ENCODE measurements around the gene LYPD6. TPM values are rescaled to one million over a fixed set of nuclear protein-coding genes. Genes with fewer than 3 reads are reported as not detected.

LYPD6 gene
- total and polyA plus RNA-seq, 9 of the 15 experiments (the other 6 are each of a cell fraction or from before 2014, with no cell fraction given), result not detected

DNA sequence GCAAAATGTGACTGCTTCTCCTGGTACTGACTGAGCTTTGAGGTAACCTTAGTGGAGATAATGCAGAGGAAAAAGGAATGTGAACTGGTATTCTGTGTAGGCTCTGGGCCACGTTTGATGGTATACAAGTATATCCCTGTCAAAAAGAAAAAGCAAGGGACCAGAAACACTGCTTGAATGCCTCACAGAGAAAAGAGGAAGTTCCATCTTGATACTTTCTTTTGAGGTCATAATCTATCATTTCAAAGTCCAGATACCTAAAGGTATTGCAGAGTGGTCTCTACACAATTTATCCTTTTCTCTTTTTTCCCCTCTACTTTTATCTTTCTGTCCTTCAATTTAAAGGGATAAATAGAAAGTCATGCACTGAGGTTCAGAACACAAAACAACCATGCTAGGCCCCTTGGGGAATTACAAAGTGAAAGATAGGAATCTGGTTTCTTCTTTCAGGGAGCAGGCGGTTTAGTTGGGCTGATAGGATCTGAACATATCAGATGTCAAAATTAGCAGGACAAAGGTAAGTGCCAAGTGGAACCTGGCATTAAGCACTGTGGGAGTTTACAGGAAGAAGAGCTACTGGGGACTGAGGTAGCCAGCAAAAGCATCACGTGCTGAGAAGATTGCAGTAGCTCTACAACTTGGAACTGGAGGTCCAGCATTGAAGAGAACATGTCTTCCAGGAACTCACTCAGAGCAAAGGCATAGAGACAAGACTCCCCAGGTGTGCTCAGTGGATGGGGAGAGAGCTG lies 121.2 kb downstream of the LYPD6 start:
- DNase-seq (ENCODE audit: extremely low read depth in 1 of 4, low spot score in 3 of 4) (no peak), ATAC-seq (no peak), FAIRE-seq (no peak)
- Histone ChIP-seq H3K79me2 (ENCODE audit: control insufficient read depth, insufficient read depth, low read length) (no peaks in the 10 kb centered on the region), H2AFZ (ENCODE audit: low read depth, low read length) (no peak overlapping the region), H3K4me3 (no peak overlapping the region), H3K9me3 (replicated peaks; ENCODE audit: control insufficient read depth, insufficient read depth, low read depth, low read length) (no peaks in the 10 kb centered on the region), H3K9me1 (ENCODE audit: control insufficient read depth, insufficient read depth, low read length) (no peaks in the 10 kb centered on the region), H3K36me3 (ENCODE audit: control insufficient read depth, insufficient read depth, low read length) (no peaks in the 10 kb centered on the region), H4K20me1 (replicated peaks; ENCODE audit: control insufficient read depth, insufficient read depth, low read length) (no peaks in the 10 kb centered on the region), H3K27ac (ENCODE audit: extremely low read depth, low read depth, low read length) (no peak overlapping the region), H3K4me1 (replicated peaks in 1 of 2; ENCODE audit: control insufficient read depth in 2 of 2, insufficient read depth in 2 of 2, low read length in 2 of 2) (no peaks in the 10 kb centered on the region), H3K4me2 (ENCODE audit: insufficient read depth, low read length) (no peak overlapping the region), H3K27me3 (ENCODE audit: control insufficient read depth in 2 of 2, insufficient read depth in 2 of 2, low read length in 2 of 2) (no peaks in the 10 kb centered on the region), H3K9ac (ENCODE audit: insufficient read depth in 1 of 2, low read depth in 2 of 2, low read length in 2 of 2) (no peak overlapping the region)
- ChIA-PET CTCF (ENCODE audit: low intra/inter-chr PET ratio) (no interaction called here), POLR2A (no interaction called here)
- intact Hi-C loops (cut with micrococcal nuclease) (no loop called here), in situ Hi-C loops (cut with MboI) (no loop called here)
- no TSS peak for BruUV-seq (replicated peaks)
- WGBS (ENCODE audit: insufficient coverage, low coverage, missing lambda C conversion rate), result 0% methylated on average over 3 of the region's 3 CpGs
- TF ChIP-seq ZNF3 (CRISPR knock-in tag; IDR thresholded peaks at IDR 0.05) (no peak), PRMT5 (CRISPR knock-in tag; IDR thresholded peaks at IDR 0.05) (no peak), RBM22 (IDR thresholded peaks at IDR 0.05; ENCODE audit: low read depth, low read length, poor library complexity, severe bottlenecking) (no peak), ZNF23 (CRISPR knock-in tag; IDR thresholded peaks at IDR 0.05) (no peak), ELF4 (CRISPR knock-in tag; IDR thresholded peaks at IDR 0.05) (no peak), TAF1 (IDR thresholded peaks at IDR 0.05; ENCODE audit: control insufficient read depth, extremely low read depth, insufficient read depth, low read length, severe bottlenecking) (no peak), FOSL1 (tag; conservative IDR thresholded peaks at IDR 0.05) (no peak), ZNF124 (CRISPR knock-in tag; IDR thresholded peaks at IDR 0.05) (no peak), GABPA (tag; conservative IDR thresholded peaks at IDR 0.05; ENCODE audit: low read depth) (no peak)
